ENCODE measurements around the gene SH3RF3.

- TF ChIP-seq CTCF (IDR thresholded peaks at IDR 0.05), result no peak
- no peak for TF ChIP-seq TCF12 (IDR thresholded peaks at IDR 0.05)
- TF ChIP-seq SMC3 (IDR thresholded peaks at IDR 0.05; ENCODE audit: low read depth, low read length), result no peak
- TF ChIP-seq JUND (IDR thresholded peaks at IDR 0.05), result no peak
- TF ChIP-seq FOXJ3 (CRISPR knock-in tag; IDR thresholded peaks at IDR 0.05), result no peak
- TF ChIP-seq EZH2phosphoT487 (IDR thresholded peaks at IDR 0.05; ENCODE audit: borderline replicate concordance, low read depth), result no peak
- TF ChIP-seq USF1 (IDR thresholded peaks at IDR 0.05; ENCODE audit: borderline replicate concordance, low read depth), result no peak
Observed at GRCh38 chr2:109266496-109266895, 137.5 kb downstream of the SH3RF3 start.

All from SK-N-SH (cell line).